Measurements from ENCODE around the gene PRKAR1A. TPM values are rescaled to one million over a fixed set of nuclear protein-coding genes. Genes with fewer than 3 reads are reported as not detected.

Gene PRKAR1A
- total RNA-seq, 1 experiment from 2014 or later = 174 TPM

DNA sequence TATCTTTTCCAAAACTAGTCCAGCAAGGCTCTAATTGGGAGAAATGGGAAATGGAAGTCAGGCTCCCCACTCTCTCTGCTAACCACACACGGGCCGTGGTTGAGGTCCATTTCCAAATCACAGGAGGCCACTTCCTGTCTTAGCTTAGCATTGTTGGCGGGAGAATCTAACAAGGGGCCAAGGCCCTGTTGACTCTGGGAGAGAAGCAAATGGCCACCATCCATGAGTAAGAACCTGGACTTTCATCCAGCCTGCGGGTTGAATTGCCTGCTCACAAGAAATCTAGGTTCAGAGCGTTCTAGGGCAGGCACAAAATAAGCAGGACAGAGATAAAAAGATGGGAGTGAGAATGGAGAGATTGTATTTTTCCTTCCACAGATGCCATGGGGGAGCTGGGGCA is 83.3 kb downstream of the PRKAR1A start:
- TF ChIP-seq, protein P1, sequence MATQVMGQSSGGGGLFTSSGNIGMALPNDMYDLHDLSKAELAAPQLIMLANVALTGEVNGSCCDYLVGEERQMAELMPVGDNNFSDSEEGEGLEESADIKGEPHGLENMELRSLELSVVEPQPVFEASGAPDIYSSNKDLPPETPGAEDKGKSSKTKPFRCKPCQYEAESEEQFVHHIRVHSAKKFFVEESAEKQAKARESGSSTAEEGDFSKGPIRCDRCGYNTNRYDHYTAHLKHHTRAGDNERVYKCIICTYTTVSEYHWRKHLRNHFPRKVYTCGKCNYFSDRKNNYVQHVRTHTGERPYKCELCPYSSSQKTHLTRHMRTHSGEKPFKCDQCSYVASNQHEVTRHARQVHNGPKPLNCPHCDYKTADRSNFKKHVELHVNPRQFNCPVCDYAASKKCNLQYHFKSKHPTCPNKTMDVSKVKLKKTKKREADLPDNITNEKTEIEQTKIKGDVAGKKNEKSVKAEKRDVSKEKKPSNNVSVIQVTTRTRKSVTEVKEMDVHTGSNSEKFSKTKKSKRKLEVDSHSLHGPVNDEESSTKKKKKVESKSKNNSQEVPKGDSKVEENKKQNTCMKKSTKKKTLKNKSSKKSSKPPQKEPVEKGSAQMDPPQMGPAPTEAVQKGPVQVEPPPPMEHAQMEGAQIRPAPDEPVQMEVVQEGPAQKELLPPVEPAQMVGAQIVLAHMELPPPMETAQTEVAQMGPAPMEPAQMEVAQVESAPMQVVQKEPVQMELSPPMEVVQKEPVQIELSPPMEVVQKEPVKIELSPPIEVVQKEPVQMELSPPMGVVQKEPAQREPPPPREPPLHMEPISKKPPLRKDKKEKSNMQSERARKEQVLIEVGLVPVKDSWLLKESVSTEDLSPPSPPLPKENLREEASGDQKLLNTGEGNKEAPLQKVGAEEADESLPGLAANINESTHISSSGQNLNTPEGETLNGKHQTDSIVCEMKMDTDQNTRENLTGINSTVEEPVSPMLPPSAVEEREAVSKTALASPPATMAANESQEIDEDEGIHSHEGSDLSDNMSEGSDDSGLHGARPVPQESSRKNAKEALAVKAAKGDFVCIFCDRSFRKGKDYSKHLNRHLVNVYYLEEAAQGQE (IDR thresholded peaks at IDR 0.05; ENCODE audit: insufficient read depth in 1 of 2, low read depth in 2 of 2, low read length in 1 of 2) = no peak
- no peak for TF ChIP-seq POLR2AphosphoS5 (IDR thresholded peaks at IDR 0.05; ENCODE audit: low read depth, low read length)
- no peak for TF ChIP-seq SIN3A (IDR thresholded peaks at IDR 0.05; ENCODE audit: borderline replicate concordance, insufficient read depth, low read depth, low read length)
- TF ChIP-seq, protein P2, sequence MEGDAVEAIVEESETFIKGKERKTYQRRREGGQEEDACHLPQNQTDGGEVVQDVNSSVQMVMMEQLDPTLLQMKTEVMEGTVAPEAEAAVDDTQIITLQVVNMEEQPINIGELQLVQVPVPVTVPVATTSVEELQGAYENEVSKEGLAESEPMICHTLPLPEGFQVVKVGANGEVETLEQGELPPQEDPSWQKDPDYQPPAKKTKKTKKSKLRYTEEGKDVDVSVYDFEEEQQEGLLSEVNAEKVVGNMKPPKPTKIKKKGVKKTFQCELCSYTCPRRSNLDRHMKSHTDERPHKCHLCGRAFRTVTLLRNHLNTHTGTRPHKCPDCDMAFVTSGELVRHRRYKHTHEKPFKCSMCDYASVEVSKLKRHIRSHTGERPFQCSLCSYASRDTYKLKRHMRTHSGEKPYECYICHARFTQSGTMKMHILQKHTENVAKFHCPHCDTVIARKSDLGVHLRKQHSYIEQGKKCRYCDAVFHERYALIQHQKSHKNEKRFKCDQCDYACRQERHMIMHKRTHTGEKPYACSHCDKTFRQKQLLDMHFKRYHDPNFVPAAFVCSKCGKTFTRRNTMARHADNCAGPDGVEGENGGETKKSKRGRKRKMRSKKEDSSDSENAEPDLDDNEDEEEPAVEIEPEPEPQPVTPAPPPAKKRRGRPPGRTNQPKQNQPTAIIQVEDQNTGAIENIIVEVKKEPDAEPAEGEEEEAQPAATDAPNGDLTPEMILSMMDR (IDR thresholded peaks at IDR 0.05) = no peak
- no peak for TF ChIP-seq TCF7L2 (IDR thresholded peaks at IDR 0.05; ENCODE audit: low read depth, low read length)
- in situ Hi-C loops (cut with HindIII; ENCODE audit: low pct_unique_long_range_greater_than_20kb, low sequenced_read_pairs) (no loop called here), intact Hi-C loops (cut with micrococcal nuclease; ENCODE audit: unreplicated experiment) (no loop called here)
- Histone ChIP-seq H3K36me3 (ENCODE audit: control insufficient read depth, insufficient read depth, low read length) (no peaks in the 10 kb centered on the region), H3K27me3 (ENCODE audit: control insufficient read depth, insufficient read depth, low read length) (peaks cover 7% of the 10 kb centered on the region), H3K4me1 (ENCODE audit: control insufficient read depth, insufficient read depth, low read length) (no peaks in the 10 kb centered on the region), H3K4me3 (ENCODE audit: low read depth in 2 of 2, low read length in 2 of 2) (no peak overlapping the region), H3K9me3 (ENCODE audit: control insufficient read depth, insufficient read depth, low read depth, low read length) (no peaks in the 10 kb centered on the region), H3K27ac (ENCODE audit: low read length) (no peak overlapping the region)
- BruUV-seq (replicated peaks) = no TSS peak
- ATAC-seq = no peak
- ChIA-PET CTCF (no interaction called here), POLR2A (no interaction called here)
- DNase-seq (ENCODE audit: low read depth, low spot score) = no peak

DNA sequence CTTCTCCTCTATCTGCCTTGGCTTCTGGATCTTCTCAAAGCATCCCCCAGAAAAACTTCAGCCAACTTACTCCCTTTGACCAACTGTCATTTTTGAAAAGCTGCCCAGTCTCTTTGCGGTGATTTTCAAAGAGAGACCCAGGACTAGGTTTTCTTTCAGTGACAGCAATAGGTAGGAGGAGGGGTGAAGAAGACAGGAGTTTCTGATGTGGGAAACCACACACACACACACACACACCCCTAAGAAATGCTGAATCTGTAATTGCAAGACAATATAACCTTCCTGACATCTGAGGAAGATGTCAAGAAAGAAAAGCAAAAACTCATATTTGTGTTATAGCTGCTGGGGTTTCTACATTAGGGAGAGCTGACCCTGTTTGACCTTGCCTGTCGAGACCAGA is 83.8 kb downstream of the PRKAR1A start:
- no peak for DNase-seq (ENCODE audit: low read depth, low spot score)
- no peaks in the 10 kb centered on the region for H3K9me3 ChIP-seq (ENCODE audit: control insufficient read depth, insufficient read depth, low read depth, low read length)
- no peaks in the 10 kb centered on the region for H3K36me3 ChIP-seq (ENCODE audit: control insufficient read depth, insufficient read depth, low read length)
- in situ Hi-C loops (cut with HindIII; ENCODE audit: low pct_unique_long_range_greater_than_20kb, low sequenced_read_pairs) = no loop called here
- CTCF ChIA-PET = no interaction called here
- no TSS peak for BruUV-seq (replicated peaks)
- POLR2A ChIA-PET = no interaction called here
- no peak for ATAC-seq
- H3K27ac ChIP-seq (ENCODE audit: low read length) = no peak overlapping the region
- H3K27me3 ChIP-seq (ENCODE audit: control insufficient read depth, insufficient read depth, low read length) = peaks cover 7% of the 10 kb centered on the region
- TF ChIP-seq POLR2AphosphoS5 (IDR thresholded peaks at IDR 0.05; ENCODE audit: low read depth, low read length) = no peak
- TF ChIP-seq SIN3A (IDR thresholded peaks at IDR 0.05; ENCODE audit: borderline replicate concordance, insufficient read depth, low read depth, low read length) = no peak
- TF ChIP-seq, protein P1 (IDR thresholded peaks at IDR 0.05; ENCODE audit: insufficient read depth in 1 of 2, low read depth in 2 of 2, low read length in 1 of 2) = no peak
- TF ChIP-seq, protein P2 (IDR thresholded peaks at IDR 0.05) = no peak
- TF ChIP-seq TCF7L2 (IDR thresholded peaks at IDR 0.05; ENCODE audit: low read depth, low read length) = no peak
- no peak overlapping the region for H3K4me3 ChIP-seq (ENCODE audit: low read depth in 2 of 2, low read length in 2 of 2)
- intact Hi-C loops (cut with micrococcal nuclease; ENCODE audit: unreplicated experiment) = no loop called here
- no peaks in the 10 kb centered on the region for H3K4me1 ChIP-seq (ENCODE audit: control insufficient read depth, insufficient read depth, low read length)
